HG03439 (cell line): ENCODE measurements around the gene FANCE.
A peak's percentile ranks its signal among the peaks of the same experiment; 100 is the strongest.

Experiments used
- ATAC-seq: cut with Tn5 transposase; IDR thresholded peaks from one replicate; pipeline ENCODE4 v1.9.1; 2021; ENCODE audit warnings: mild to moderate bottlenecking, moderate library complexity; ENCODE audit not compliant: unreplicated experiment

Gene FANCE, protein sequence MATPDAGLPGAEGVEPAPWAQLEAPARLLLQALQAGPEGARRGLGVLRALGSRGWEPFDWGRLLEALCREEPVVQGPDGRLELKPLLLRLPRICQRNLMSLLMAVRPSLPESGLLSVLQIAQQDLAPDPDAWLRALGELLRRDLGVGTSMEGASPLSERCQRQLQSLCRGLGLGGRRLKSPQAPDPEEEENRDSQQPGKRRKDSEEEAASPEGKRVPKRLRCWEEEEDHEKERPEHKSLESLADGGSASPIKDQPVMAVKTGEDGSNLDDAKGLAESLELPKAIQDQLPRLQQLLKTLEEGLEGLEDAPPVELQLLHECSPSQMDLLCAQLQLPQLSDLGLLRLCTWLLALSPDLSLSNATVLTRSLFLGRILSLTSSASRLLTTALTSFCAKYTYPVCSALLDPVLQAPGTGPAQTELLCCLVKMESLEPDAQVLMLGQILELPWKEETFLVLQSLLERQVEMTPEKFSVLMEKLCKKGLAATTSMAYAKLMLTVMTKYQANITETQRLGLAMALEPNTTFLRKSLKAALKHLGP

DNA sequence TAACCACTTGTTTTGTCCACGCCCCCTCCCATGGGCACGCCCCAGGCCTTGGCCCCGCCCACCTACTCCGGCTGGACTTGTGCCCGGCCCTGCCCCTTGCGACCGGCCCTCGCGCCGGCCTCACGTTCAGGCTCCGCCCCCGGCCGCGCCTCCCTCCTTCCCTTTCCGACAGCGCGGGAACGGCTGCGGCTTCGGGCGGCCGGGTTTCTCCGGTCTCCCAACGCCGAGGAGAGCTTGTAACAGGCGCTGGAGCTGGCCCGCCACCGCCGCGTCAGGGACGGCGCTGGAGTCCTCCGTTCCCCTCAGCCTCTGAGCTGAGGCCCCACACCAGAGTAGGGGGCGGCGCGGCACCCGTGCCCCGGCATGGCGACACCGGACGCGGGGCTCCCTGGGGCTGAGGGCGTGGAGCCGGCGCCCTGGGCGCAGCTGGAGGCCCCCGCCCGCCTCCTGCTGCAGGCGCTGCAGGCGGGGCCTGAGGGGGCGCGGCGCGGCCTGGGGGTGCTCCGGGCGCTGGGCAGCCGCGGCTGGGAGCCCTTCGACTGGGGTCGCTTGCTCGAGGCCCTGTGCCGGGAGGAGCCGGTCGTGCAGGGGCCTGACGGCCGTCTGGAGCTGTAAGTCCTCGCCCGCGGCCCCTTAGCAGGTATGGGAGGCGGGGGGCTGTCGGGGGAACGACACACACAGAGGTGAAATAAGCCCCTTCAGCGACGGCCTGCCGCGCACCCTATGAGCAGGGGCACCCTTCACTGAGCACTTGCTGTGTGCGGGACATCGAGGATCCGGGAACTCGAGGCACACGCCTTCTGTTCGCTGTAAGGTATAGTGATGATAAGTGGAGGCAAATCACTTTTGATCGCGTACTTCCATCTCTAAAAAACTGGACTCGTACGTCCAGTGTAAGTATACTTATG lies at the start of gene FANCE:
TSS of gene FANCE (plus strand) at position 156 of the 908 bp plus-strand sequence. CDS start at position 364, 208 bp downstream.
- ATAC-seq: peak; percentile 93

- no peak for ATAC-seq
These were observed 49.3 kb upstream of the FANCE start for GRCh38 chr6:35402856-35403191.

GRCh38 chr6:35403544-35404442 lies 48.3 kb upstream of the FANCE start:
- no peak for ATAC-seq

- ATAC-seq: no peak
These were observed 45.2 kb upstream of the FANCE start for GRCh38 chr6:35406711-35407485.

DNA sequence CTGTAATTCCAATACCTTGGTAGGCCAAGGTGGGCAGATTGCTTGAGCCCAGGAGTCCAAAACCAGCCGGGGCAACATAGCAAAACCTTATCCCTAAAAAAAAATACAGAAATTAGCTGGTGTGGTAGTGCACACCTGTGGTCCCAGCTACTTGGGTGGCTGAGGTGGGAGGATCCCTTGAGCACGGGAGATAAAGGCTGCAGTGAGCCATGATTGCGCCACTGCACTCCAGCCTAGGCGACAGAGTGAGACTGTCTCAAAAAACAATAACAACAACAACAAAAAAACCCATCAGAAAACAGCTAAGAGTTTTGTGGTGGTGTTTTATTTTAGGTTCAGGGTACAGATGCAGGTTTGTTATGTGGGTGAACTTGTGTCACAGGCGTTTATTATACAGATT lies 42.9 kb upstream of the FANCE start:
- ATAC-seq: no peak

- ATAC-seq: no peak
These were observed 42.0 kb upstream of the FANCE start for GRCh38 chr6:35410131-35410530.

- no peak for ATAC-seq
These were observed 41.1 kb upstream of the FANCE start for GRCh38 chr6:35411066-35411465.

DNA sequence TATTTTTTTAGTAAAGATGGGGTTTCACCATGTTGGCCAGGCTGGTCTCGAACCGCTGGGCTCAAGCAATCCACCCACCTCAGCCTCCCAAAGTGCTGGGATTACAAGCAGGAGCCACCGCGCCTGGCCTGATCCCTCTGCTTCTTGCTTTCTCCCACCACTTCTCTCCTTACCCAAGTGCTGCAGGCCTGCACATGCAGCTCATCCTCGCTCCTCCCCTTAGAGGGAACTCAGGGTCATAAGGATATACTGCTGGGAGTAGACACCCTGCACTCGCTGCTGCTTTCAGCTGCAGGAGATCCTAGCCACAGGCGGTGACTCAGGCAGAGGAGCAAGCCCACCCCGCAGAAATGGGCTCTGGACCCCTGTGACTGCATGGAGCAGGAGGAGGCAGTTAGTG lies 40.0 kb upstream of the FANCE start:
- no peak for ATAC-seq

DNA sequence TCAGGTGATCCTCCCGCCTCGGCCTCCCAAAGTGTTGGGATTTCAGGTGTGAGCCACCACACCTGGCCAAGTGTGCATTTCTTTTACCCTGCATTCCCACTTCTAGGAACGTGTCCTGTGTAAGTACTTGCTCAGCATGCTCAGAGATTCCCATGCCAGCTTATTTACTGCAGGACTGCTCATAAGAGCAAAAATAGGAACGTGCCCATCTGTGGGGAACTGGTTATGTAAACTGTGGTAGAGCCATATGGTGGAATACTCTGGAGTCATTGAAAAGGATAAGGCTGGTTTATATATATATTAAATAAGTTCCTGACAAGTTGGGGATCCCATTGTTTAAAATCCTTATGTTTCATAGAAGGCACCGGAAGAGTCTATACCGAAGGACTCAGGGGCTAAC lies 38.2 kb upstream of the FANCE start:
- no peak for ATAC-seq

GRCh38 chr6:35415065-35415891 lies 36.9 kb upstream of the FANCE start:
- no peak for ATAC-seq

GRCh38 chr6:35417979-35418661 lies 34.0 kb upstream of the FANCE start:
- no peak for ATAC-seq

DNA sequence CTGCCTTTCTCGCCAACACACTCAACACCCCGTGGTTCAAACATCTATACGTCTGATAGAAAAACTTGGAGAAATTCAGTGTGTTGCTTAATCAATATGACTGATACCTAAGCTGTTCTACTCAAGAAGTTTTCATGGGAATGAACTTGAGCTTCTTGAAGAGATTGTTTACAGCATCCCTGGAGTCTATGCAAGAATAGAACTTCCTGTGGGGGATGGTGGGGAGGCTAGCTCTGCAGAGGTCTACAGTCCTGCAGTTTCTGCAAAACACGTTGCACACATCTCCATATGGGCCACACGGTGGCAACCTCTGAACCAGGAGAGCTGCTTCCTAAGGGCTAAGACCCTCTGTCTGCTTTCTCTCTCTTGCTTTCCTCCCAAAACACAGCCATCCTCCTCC lies 32.7 kb upstream of the FANCE start:
- no peak for ATAC-seq

- ATAC-seq: no peak
These were observed 32.2 kb upstream of the FANCE start for GRCh38 chr6:35419961-35420360.

DNA sequence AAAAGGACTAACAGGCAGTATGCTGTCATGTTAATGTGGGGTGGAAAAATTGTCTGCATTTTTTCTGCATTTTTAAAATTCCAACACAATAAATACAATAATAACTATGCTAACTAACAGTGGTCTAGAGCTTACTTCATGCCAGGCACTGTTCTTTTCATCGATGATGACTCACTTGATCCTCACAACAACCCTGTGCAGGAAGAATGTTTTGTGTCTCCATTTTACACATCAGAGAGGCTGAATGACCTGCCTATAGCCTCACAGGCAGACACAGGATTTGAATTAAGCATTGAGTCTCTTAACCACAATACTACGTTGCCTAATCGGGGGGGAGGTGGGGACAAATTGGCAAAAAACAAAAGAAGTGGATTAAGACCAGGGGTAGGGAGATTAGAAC lies 26.9 kb upstream of the FANCE start:
- ATAC-seq: no peak

DNA sequence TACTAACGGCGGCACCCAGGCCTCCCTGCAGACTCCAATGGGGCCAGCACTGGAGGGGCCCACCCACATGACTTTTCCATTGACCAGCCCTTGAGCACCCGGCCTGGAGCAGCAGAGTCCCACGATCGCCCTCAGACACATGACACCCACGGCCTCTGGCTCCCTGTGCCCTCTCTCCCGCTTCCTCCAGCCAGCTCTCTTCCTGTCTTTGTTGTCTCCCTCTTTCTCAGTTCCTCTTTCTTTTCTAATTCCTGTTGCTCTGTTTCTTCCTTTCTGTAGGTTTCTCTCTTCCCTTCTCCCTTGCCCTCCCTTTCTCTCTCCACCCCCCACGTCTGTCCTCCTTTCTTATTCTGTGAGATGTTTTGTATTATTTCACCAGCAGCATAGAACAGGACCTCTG lies 26.1 kb upstream of the FANCE start:
- ATAC-seq: no peak

DNA sequence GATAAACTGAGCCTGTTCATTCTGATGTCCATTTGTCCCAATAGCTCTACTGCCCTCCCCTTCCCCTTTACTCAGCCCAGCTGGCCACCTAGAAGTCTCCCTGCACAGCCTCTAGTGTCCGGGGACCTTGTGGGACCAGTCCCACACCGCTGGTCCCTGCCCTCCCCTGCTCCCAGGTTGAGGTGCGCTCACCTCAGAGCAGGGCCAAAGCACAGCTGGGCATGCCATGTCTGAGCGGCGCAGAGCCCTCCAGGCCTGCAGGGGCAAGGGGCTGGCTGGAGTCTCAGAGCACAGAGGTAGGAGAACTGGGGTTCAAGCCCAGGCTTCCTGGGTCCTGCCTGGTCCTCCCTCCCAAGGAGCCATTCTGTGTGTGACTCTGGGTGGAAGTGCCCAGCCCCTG lies 24.7 kb upstream of the FANCE start:
- ATAC-seq: no peak

DNA sequence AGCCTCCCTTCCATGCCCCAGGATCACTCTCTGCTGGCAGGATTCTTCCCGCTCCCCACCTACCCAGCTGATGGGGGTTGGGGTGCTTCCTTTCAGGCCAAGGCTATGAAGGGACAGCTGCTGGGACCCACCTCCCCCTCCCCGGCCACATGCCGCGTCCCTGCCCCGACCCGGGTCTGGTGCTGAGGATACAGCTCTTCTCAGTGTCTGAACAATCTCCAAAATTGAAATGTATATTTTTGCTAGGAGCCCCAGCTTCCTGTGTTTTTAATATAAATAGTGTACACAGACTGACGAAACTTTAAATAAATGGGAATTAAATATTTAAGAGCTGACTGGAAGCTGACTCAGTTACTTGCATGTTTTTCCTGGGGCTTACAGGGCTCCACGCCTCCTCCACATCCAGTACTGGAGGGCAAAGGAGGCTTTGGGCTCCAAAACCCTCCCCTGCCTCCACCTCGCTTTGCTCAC lies 24.3 kb upstream of the FANCE start:
- ATAC-seq: no peak

DNA sequence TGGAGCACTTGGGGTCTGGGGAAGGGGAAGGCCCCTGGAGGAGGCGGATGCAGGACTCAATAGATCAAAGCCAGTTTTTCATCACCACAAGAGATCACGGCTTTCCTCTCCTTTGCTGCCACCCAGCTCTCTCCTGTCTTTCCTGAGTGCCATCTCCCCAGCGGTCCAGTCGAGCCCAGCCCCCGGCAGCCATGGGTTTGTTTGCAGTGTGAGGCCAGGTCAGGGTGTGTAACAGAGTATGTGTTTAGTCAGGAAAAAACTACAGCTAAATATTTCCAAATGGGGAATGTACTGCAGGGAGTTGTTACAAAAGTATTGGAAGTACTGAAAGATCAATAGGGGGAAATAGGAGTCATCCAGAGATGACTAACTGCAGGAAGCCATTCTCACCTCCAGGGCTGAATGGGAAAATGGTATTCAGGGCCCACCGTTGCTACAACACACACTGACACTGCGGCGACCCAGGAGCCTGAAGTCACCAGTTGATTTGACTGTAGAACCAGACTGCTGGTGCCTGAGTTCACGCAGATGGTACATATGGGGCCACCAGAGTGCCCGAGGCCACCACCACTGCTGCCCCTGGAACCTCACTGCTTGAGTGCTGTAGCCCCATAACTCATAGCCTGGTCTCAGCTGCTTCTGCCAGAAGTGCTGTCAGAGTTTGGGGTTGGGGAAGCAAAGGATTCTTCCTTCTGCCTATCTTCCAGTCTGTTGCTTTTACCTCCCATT lies 23.6 kb upstream of the FANCE start:
- ATAC-seq: no peak
